Liver (tissue), 9 donors: Measurements from ENCODE around the gene OXNAD1. TPM values are rescaled to one million over a fixed set of nuclear protein-coding genes. Genes with fewer than 3 reads are reported as not detected.

ENCODE experiments used
- DNase-seq: peaks from one replicate; pipeline ENCODE4 v3.0.0-alpha.2; 2017; ENCODE audit warnings: low spot score
- H3K27ac ChIP-seq, 2 donors: one replicate each; pipeline ENCODE4 v1.7.0; 2013; ENCODE audit warnings: inconsistent platforms in 2 of 2, low read length in 2 of 2, control low read depth in 1 of 2, low read depth in 1 of 2, mild to moderate bottlenecking in 1 of 2
- H3K27me3 ChIP-seq, 4 donors: one replicate each; pipeline versions ENCODE4 v1.6.1 to v1.7.0; 2013; ENCODE audit warnings: low read length in 3 of 4, inconsistent platforms in 1 of 4, mild to moderate bottlenecking in 1 of 4, moderate library complexity in 1 of 4; ENCODE audit not compliant: control insufficient read depth in 4 of 4, insufficient read depth in 4 of 4
- H3K36me3 ChIP-seq, 4 donors: one replicate each; pipeline versions ENCODE4 v1.6.1 to v1.7.0; 2013; ENCODE audit warnings: low read length in 3 of 4, mild to moderate bottlenecking in 3 of 4, low read depth in 1 of 4, moderate library complexity in 1 of 4; ENCODE audit not compliant: control insufficient read depth in 4 of 4, insufficient read depth in 3 of 4
- H3K4me1 ChIP-seq, 4 donors: one replicate each; pipeline versions ENCODE4 v1.6.1 to v1.7.0; 2013; ENCODE audit warnings: low read length in 3 of 4, mild to moderate bottlenecking in 3 of 4, moderate library complexity in 1 of 4; ENCODE audit not compliant: control insufficient read depth in 4 of 4, insufficient read depth in 4 of 4
- H3K4me3 ChIP-seq, 3 donors: one replicate each; pipeline versions ENCODE4 v1.6.1 to v1.7.0; 2013; ENCODE audit warnings: low read length in 3 of 3, control low read depth in 1 of 3, low read depth in 1 of 3, mild to moderate bottlenecking in 1 of 3
- H3K9ac ChIP-seq, 2 donors: one replicate each; pipeline ENCODE4 v1.7.0; 2013; ENCODE audit warnings: low read length in 2 of 2, mild to moderate bottlenecking in 2 of 2, moderate library complexity in 2 of 2, control low read depth in 1 of 2, low read depth in 1 of 2
- H3K9me3 ChIP-seq, 4 donors: one replicate each; pipeline versions ENCODE4 v1.6.1 to v1.7.0; 2013; ENCODE audit warnings: low read length in 3 of 4; ENCODE audit not compliant: control insufficient read depth in 4 of 4
- EGR1 ChIP-seq, 2 donors: IDR thresholded peaks; 2 replicates each; pipeline ENCODE4 v1.6.1; 2016 to 2018; ENCODE audit warnings: antibody characterized with exemption in 2 of 2, low read depth in 2 of 2
- FOXA1 ChIP-seq: IDR thresholded peaks from 2 replicates; pipeline ENCODE4 v1.6.1; 2016; ENCODE audit warnings: antibody characterized with exemption
- FOXA2 ChIP-seq: IDR thresholded peaks from 2 replicates; pipeline ENCODE4 v1.6.1; 2016; ENCODE audit warnings: antibody characterized with exemption
- GABPA ChIP-seq, 2 donors: IDR thresholded peaks in 1 of 2; conservative IDR thresholded peaks in 1 of 2; 2 replicates each; pipeline ENCODE4 v1.6.1; 2016; ENCODE audit warnings: antibody characterized with exemption in 2 of 2, mild to moderate bottlenecking in 1 of 2, moderate library complexity in 1 of 2
- HNF4A ChIP-seq, 2 donors: conservative IDR thresholded peaks; 2 replicates each; pipeline ENCODE4 v1.6.1; 2016; ENCODE audit warnings: antibody characterized with exemption in 2 of 2, mild to moderate bottlenecking in 2 of 2
- HNF4G ChIP-seq: IDR thresholded peaks from 2 replicates; pipeline ENCODE4 v1.6.1; 2016; ENCODE audit warnings: antibody characterized with exemption
- JUND ChIP-seq, 2 donors: IDR thresholded peaks; 2 replicates each; pipeline ENCODE4 v1.6.1; 2016; ENCODE audit warnings: antibody characterized with exemption in 2 of 2
- NR2F2 ChIP-seq: IDR thresholded peaks from 2 replicates; pipeline ENCODE4 v1.6.1; 2016; ENCODE audit warnings: antibody characterized with exemption
- RAD21 ChIP-seq, 2 donors: IDR thresholded peaks; 2 replicates each; pipeline ENCODE4 v1.6.1; 2016; ENCODE audit warnings: antibody characterized with exemption in 2 of 2, mild to moderate bottlenecking in 2 of 2
- RXRA ChIP-seq, 2 donors: IDR thresholded peaks; 2 replicates each; pipeline ENCODE4 v1.6.1; 2017 to 2018; ENCODE audit warnings: antibody characterized with exemption in 2 of 2, mild to moderate bottlenecking in 1 of 2
- SP1 ChIP-seq: IDR thresholded peaks from 2 replicates; pipeline ENCODE4 v1.6.1; 2018; ENCODE audit warnings: antibody characterized with exemption, mild to moderate bottlenecking
- TAF1 ChIP-seq: conservative IDR thresholded peaks from 2 replicates; pipeline ENCODE4 v1.6.1; 2016; ENCODE audit warnings: antibody characterized with exemption, mild to moderate bottlenecking
- YY1 ChIP-seq: IDR thresholded peaks from 2 replicates; pipeline ENCODE4 v1.6.1; 2016; ENCODE audit warnings: antibody characterized with exemption, mild to moderate bottlenecking
- WGBS: extraction: QIAGEN DNeasy Blood & Tissue Kit; methylation state at CpG from one replicate; pipeline ENCODE4 v1.1.7; 2013; 5-methylcytosine and 5-hydroxymethylcytosine counted together
- polyA plus RNA-seq, 2 donors: library from polyadenylated mRNA; stranded (reverse) in 1 of 2; unstranded in 1 of 2; fragments of 200-250 nt in 1 of 2; fragments of >200 nt in 1 of 2; fragmentation: Nextera tagmentation in 1 of 2; extraction: Ambion mirVana in 1 of 2; gene quantifications; one replicate each; pipeline versions ENCODE4 v1.2.1 to v1.2.3, GENCODE V29; 2013 to 2015
- total RNA-seq, 2 donors: library from RNA; depleted of rRNA; stranded (reverse); fragments of >200 nt; gene quantifications; one replicate each; pipeline ENCODE4 v1.2.3, GENCODE V29; 2014
- TF ChIP-seq, protein P1 (sequence below): fragments of 150-350 bp; IDR thresholded peaks from 2 replicates; pipeline ENCODE4 v1.5.1; 2017; ENCODE audit warnings: improper control_type of control experiment, low read depth, low read length; ENCODE audit not compliant: missing input control
- TF ChIP-seq, protein P2 (sequence below): IDR thresholded peaks from 2 replicates; pipeline ENCODE4 v1.6.1; 2016; ENCODE audit warnings: antibody characterized with exemption
- TF ChIP-seq, protein P3 (sequence below): IDR thresholded peaks from 2 replicates; pipeline ENCODE4 v1.6.1; 2016; ENCODE audit warnings: antibody characterized with exemption
- TF ChIP-seq, protein P4 (sequence below): IDR thresholded peaks from 2 replicates; pipeline ENCODE4 v1.6.1; 2016; ENCODE audit warnings: antibody characterized with exemption, mild to moderate bottlenecking
- TF ChIP-seq, protein P5 (sequence below): IDR thresholded peaks from 2 replicates; pipeline ENCODE4 v1.6.1; 2016; ENCODE audit warnings: antibody characterized with exemption
- donor health status: healthy.
- donor health status: healthy.
- donor health status: healthy.
- donor health status: healthy.
- donor health status: healthy.

The OXNAD1 gene
- total and polyA plus RNA-seq, 4 donors = 9.3 to 24.6 (median 14.1) TPM

DNA sequence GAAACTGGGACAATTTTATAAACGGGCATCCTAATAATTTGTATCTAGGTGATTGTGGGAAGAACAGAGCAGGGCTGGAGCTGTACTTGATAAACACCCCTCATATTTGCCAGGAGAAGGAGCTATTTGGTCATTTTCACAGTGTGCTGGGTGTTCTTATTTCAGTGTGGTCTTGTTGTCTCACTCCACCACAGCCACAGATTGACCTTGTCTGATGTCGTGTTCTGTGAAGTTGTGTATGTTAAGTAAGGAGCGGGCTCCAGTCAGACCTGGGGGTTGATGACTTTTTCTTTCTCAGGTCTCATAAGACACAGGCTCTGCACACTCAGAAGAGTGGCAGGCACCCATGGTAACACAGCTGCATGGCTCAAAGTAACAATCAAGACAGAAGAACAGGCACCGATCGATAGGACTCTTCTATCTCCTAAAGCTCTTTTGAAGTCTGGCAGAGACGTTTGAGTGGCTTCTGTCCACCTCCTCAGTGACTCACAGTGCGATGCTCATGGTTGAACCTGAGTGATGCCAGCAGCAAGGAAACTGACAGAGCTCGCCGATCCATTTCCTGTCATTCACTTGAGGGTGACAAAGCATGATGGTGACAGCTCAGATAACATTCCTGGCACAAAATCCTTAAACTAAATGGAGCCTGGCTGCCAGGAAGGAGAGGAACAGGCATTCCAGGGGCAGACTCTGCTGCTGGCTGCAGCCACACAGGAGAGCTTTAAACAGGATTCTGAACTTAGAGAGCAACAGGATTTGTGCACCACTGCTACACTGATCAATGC is 21.1 kb upstream of the OXNAD1 start:
- Histone ChIP-seq H3K36me3 (no peaks in the 10 kb centered on the region), H3K9ac (no peak overlapping the region), H3K27ac (no peak overlapping the region), H3K9me3 (no peaks in the 10 kb centered on the region), H3K27me3 (no peaks in the 10 kb centered on the region), H3K4me3 (no peak overlapping the region), H3K4me1 (peaks cover 0 to 9% (median 3%) of the 10 kb centered on the region in 4 donors)
- TF ChIP-seq JUND (IDR thresholded peaks at IDR 0.05) (no peak), YY1 (no peak), HNF4G (no peak), FOXA1 (no peak), EGR1 (IDR thresholded peaks at IDR 0.05; ENCODE audit: low read depth in 2 of 2) (no peak), HNF4A (conservative IDR thresholded peaks at IDR 0.05) (no peak), RAD21 (IDR thresholded peaks at IDR 0.05) (no peak), FOXA2 (no peak)
- TF ChIP-seq, protein P1, sequence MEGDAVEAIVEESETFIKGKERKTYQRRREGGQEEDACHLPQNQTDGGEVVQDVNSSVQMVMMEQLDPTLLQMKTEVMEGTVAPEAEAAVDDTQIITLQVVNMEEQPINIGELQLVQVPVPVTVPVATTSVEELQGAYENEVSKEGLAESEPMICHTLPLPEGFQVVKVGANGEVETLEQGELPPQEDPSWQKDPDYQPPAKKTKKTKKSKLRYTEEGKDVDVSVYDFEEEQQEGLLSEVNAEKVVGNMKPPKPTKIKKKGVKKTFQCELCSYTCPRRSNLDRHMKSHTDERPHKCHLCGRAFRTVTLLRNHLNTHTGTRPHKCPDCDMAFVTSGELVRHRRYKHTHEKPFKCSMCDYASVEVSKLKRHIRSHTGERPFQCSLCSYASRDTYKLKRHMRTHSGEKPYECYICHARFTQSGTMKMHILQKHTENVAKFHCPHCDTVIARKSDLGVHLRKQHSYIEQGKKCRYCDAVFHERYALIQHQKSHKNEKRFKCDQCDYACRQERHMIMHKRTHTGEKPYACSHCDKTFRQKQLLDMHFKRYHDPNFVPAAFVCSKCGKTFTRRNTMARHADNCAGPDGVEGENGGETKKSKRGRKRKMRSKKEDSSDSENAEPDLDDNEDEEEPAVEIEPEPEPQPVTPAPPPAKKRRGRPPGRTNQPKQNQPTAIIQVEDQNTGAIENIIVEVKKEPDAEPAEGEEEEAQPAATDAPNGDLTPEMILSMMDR = no peak
- TF ChIP-seq, protein P2, sequence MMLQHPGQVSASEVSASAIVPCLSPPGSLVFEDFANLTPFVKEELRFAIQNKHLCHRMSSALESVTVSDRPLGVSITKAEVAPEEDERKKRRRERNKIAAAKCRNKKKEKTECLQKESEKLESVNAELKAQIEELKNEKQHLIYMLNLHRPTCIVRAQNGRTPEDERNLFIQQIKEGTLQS = no peak
- WGBS = 76% methylated on average over 9 of the region's 9 CpGs
- no peak for DNase-seq

DNA sequence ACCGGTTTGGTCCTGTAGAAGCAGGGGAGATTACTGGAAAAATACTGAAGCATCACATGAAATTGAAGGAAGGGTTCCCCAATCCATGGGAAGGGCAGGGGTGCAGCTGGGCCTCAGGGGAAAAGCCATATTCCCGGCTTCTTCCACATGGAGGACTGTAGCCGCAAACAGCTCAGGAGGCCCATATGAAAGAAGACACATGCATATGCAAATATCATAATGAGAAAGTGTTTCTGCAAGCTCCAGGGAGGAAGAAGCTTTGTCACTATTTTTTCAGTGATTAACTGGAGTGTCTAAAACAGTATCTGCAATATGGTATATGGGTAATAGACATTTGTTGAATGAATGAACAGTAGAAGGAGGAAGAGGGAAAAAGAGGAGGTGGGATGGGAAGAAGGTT is 19.4 kb upstream of the OXNAD1 start:
- no peaks in the 10 kb centered on the region for H3K36me3 ChIP-seq
- no peak overlapping the region for H3K27ac ChIP-seq
- H3K4me1 ChIP-seq = peaks cover 0 to 6% (median 2%) of the 10 kb centered on the region in 4 donors
- no peaks in the 10 kb centered on the region for H3K27me3 ChIP-seq
- WGBS = 98% methylated on average over 3 of the region's 3 CpGs
- no peak for DNase-seq
- no peaks in the 10 kb centered on the region for H3K9me3 ChIP-seq
- H3K4me3 ChIP-seq = no peak overlapping the region
- TF ChIP-seq, protein P1 = no peak
- TF ChIP-seq HNF4G (no peak), RXRA (IDR thresholded peaks at IDR 0.05) (no peak), EGR1 (IDR thresholded peaks at IDR 0.05; ENCODE audit: low read depth in 2 of 2) (no peak), NR2F2 (no peak), GABPA (IDR thresholded peaks at IDR 0.05 in 1 of 2, conservative IDR thresholded peaks at IDR 0.05 in 1 of 2) (no peak), FOXA2 (no peak), TAF1 (no peak), RAD21 (IDR thresholded peaks at IDR 0.05) (no peak), JUND (IDR thresholded peaks at IDR 0.05) (no peak), SP1 (no peak), YY1 (no peak), FOXA1 (no peak)
- TF ChIP-seq, protein P2 = no peak
- TF ChIP-seq, protein P3, sequence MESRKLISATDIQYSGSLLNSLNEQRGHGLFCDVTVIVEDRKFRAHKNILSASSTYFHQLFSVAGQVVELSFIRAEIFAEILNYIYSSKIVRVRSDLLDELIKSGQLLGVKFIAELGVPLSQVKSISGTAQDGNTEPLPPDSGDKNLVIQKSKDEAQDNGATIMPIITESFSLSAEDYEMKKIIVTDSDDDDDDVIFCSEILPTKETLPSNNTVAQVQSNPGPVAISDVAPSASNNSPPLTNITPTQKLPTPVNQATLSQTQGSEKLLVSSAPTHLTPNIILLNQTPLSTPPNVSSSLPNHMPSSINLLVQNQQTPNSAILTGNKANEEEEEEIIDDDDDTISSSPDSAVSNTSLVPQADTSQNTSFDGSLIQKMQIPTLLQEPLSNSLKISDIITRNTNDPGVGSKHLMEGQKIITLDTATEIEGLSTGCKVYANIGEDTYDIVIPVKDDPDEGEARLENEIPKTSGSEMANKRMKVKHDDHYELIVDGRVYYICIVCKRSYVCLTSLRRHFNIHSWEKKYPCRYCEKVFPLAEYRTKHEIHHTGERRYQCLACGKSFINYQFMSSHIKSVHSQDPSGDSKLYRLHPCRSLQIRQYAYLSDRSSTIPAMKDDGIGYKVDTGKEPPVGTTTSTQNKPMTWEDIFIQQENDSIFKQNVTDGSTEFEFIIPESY = no peak
- TF ChIP-seq, protein P4, sequence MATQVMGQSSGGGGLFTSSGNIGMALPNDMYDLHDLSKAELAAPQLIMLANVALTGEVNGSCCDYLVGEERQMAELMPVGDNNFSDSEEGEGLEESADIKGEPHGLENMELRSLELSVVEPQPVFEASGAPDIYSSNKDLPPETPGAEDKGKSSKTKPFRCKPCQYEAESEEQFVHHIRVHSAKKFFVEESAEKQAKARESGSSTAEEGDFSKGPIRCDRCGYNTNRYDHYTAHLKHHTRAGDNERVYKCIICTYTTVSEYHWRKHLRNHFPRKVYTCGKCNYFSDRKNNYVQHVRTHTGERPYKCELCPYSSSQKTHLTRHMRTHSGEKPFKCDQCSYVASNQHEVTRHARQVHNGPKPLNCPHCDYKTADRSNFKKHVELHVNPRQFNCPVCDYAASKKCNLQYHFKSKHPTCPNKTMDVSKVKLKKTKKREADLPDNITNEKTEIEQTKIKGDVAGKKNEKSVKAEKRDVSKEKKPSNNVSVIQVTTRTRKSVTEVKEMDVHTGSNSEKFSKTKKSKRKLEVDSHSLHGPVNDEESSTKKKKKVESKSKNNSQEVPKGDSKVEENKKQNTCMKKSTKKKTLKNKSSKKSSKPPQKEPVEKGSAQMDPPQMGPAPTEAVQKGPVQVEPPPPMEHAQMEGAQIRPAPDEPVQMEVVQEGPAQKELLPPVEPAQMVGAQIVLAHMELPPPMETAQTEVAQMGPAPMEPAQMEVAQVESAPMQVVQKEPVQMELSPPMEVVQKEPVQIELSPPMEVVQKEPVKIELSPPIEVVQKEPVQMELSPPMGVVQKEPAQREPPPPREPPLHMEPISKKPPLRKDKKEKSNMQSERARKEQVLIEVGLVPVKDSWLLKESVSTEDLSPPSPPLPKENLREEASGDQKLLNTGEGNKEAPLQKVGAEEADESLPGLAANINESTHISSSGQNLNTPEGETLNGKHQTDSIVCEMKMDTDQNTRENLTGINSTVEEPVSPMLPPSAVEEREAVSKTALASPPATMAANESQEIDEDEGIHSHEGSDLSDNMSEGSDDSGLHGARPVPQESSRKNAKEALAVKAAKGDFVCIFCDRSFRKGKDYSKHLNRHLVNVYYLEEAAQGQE = no peak
- TF ChIP-seq, protein P5, sequence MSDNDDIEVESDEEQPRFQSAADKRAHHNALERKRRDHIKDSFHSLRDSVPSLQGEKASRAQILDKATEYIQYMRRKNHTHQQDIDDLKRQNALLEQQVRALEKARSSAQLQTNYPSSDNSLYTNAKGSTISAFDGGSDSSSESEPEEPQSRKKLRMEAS = no peak
- H3K9ac ChIP-seq = no peak overlapping the region
